ENCODE measurements around the gene CNTN4.

CNTN4 gene

DNA sequence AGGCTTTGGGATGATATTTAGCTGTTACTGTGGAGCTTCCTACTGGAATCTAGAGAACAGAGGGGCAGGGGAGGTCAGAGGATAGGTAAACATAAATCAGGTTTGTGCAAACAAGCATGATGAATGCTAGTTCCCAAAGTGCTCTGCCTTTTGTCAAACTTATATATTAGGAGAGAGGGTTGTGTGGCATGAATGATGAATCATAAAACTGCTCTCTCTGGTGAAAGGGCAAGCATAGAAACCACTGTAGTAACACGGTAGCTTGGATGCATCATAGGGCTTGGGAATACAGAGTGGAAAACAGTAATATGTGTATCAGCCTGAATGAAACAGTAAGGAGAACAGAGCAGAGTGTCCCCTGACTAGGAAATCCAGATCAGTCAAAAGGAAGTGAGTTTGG, 524.8 kb downstream of the CNTN4 start:
- no peak for DNase-seq (ENCODE audit: low read depth)
- TF ChIP-seq, protein P1, sequence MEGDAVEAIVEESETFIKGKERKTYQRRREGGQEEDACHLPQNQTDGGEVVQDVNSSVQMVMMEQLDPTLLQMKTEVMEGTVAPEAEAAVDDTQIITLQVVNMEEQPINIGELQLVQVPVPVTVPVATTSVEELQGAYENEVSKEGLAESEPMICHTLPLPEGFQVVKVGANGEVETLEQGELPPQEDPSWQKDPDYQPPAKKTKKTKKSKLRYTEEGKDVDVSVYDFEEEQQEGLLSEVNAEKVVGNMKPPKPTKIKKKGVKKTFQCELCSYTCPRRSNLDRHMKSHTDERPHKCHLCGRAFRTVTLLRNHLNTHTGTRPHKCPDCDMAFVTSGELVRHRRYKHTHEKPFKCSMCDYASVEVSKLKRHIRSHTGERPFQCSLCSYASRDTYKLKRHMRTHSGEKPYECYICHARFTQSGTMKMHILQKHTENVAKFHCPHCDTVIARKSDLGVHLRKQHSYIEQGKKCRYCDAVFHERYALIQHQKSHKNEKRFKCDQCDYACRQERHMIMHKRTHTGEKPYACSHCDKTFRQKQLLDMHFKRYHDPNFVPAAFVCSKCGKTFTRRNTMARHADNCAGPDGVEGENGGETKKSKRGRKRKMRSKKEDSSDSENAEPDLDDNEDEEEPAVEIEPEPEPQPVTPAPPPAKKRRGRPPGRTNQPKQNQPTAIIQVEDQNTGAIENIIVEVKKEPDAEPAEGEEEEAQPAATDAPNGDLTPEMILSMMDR (IDR thresholded peaks at IDR 0.05; ENCODE audit: low read depth, low read length, missing control alignments): no peak
- H3K4me3 ChIP-seq (ENCODE audit: low read depth, low read length): no peak overlapping the region
- in situ Hi-C loops (cut with HindIII; ENCODE audit: low sequenced_read_pairs): no loop called here

DNA sequence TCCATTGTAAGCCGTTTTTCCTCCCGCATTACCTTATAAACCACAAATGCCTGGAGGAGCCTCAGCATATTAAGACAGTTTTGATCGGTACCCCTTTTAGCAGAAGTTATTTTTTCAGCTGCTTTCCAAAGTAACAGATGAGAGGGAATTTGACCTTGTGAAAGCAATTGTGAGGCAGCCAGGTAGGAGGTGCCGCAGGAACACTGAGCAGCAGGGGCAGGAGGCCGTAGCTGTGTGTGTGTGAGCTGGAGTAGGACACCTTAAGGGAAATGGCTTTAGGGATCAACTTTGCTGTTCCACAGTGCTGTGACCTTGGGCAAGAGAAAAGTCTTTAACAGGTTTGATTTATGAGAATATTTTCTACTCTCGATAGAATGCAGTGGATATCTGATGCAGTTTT, 529.5 kb downstream of the CNTN4 start:
- in situ Hi-C loops (cut with HindIII; ENCODE audit: low sequenced_read_pairs): no loop called here
- no peak overlapping the region for H3K4me3 ChIP-seq (ENCODE audit: low read depth, low read length)
- no peak for DNase-seq (ENCODE audit: low read depth)
- TF ChIP-seq, protein P1 (IDR thresholded peaks at IDR 0.05; ENCODE audit: low read depth, low read length, missing control alignments): no peak

DNA sequence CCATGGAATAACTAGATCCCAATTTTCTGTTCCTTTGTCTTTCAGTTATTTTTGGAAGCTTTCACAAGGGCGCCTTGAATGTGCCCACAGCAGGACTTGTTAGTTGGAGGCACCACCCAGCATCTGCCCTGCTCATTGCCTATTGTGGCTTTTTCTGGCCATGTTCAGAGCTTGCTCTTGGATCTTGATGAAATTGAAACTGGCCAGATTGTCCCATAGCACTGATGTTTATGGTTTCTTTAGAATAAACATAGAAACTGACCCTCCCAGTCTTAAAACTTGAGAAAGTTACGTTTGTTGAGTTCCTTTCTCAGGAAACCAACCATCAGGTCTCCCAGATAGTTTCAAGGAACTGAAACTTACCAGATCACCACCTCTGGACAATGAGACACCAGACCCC, 536.8 kb downstream of the CNTN4 start:
- TF ChIP-seq, protein P1 (IDR thresholded peaks at IDR 0.05; ENCODE audit: low read depth, low read length, missing control alignments): no peak
- in situ Hi-C loops (cut with HindIII; ENCODE audit: low sequenced_read_pairs): no loop called here
- DNase-seq (ENCODE audit: low read depth): no peak
- no peak overlapping the region for H3K4me3 ChIP-seq (ENCODE audit: low read depth, low read length)

DNA sequence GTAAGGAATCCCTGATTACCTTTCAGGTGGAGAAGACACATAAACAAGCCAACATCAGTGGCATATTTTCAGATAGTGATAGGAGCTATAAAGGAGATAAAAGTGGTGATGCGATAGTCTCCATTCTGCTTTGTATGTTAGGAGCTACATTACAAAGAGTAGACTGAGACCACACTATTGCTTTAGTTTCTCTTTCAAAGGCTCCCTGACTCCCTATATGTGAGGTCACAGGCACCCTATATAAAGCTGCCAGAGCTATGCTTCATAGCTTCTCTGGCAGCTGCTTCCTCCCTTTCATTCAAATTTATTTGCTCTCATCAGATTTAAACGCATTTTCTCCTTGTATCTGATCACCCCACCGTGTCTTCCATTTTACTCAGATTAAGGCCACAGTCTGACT, 544.9 kb downstream of the CNTN4 start:
- no peak for DNase-seq (ENCODE audit: low read depth)
- in situ Hi-C loops (cut with HindIII; ENCODE audit: low sequenced_read_pairs): no loop called here
- no peak overlapping the region for H3K4me3 ChIP-seq (ENCODE audit: low read depth, low read length)
- TF ChIP-seq, protein P1 (IDR thresholded peaks at IDR 0.05; ENCODE audit: low read depth, low read length, missing control alignments): no peak

DNA sequence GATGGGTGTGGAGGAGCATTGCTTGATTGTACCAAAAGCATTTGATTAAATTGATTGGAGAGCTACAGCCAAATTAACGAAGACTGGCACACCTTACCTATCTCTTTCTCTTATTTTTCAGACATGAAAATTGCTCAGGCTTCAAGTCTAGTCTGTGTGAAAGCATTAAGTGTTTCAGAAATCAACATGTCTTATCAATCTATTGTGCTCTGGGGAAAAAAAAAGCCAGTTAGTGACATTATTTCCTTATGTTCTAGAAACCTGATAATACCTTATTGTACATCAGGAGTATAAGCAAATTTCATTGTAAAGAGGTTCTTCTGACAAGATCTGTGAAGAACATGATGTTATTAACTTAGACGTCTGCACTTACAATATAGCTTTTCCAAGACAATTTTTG, 546.3 kb downstream of the CNTN4 start:
- TF ChIP-seq, protein P1 (IDR thresholded peaks at IDR 0.05; ENCODE audit: low read depth, low read length, missing control alignments): no peak
- no peak for DNase-seq (ENCODE audit: low read depth)
- in situ Hi-C loops (cut with HindIII; ENCODE audit: low sequenced_read_pairs): no loop called here
- H3K4me3 ChIP-seq (ENCODE audit: low read depth, low read length): no peak overlapping the region

DNA sequence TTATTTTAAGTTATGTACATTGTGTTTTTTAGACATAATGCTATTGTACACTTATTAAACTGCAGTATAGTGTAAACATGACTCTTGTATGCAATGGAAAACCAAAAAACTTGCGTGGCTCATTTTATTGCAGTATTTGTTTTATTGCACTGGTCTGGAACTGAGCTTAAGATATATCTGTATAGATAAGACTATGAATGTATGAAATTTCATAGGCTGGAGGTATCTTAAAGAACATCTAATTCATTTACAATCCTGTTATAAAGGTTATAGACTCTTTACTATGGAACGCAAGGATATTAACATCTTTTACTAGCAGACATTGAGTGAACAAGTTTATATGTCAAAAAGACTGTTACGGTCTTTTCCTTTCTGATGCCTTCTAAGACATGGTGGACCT, 552.1 kb downstream of the CNTN4 start:
- TF ChIP-seq, protein P1 (IDR thresholded peaks at IDR 0.05; ENCODE audit: low read depth, low read length, missing control alignments): no peak
- in situ Hi-C loops (cut with HindIII; ENCODE audit: low sequenced_read_pairs): no loop called here
- DNase-seq (ENCODE audit: low read depth): no peak
- H3K4me3 ChIP-seq (ENCODE audit: low read depth, low read length): no peak overlapping the region

DNA sequence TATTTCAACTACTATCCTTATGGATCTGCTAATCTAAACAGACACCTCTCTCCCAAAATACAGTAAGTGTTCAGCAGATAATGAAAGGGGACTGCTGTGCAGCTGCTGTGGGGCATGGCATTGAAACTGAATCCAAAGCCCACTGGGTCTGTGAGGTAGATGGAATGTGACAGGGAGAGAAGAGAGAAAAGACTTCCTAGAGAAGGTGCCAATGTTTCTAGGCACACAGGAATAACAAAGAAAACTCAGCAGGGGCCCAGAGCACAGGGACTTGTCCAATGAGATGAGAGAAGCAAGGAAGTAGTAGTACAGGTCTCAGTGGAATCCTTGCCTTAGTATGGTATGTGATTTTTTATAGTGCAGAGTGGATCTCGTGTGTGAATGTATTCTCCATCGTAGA, 553.7 kb downstream of the CNTN4 start:
- H3K4me3 ChIP-seq (ENCODE audit: low read depth, low read length): no peak overlapping the region
- TF ChIP-seq, protein P1 (IDR thresholded peaks at IDR 0.05; ENCODE audit: low read depth, low read length, missing control alignments): no peak
- DNase-seq (ENCODE audit: low read depth): no peak
- in situ Hi-C loops (cut with HindIII; ENCODE audit: low sequenced_read_pairs): no loop called here
